GM12892 (cell line): ENCODE data around the gene EIF4EBP2.

ENCODE experiments used
- POLR2A ChIP-seq: IDR thresholded peaks from 2 replicates; pipeline ENCODE4 v1.6.1; 2011; ENCODE audit warnings: low read depth, low read length, control low read depth
- POLR2AphosphoS5 ChIP-seq: IDR thresholded peaks from 2 replicates; pipeline ENCODE4 v1.6.1; 2011; ENCODE audit warnings: low read depth, low read length, control low read depth
- TAF1 ChIP-seq: IDR thresholded peaks from 2 replicates; pipeline ENCODE4 v1.6.1; 2011; ENCODE audit warnings: low read depth, mild to moderate bottlenecking, control low read depth, low read length, borderline replicate concordance

GRCh38 chr10:70441895-70442309 lies 38.0 kb downstream of the EIF4EBP2 start:
- no peak for TF ChIP-seq POLR2AphosphoS5
- no peak for TF ChIP-seq POLR2A
- no peak for TF ChIP-seq TAF1
